ENCODE data around the gene MEIS1. TPM values are rescaled to one million over a fixed set of nuclear protein-coding genes. Genes with fewer than 3 reads are reported as not detected.
A peak's percentile ranks its signal among the peaks of the same experiment; 100 is the strongest.

The MEIS1 gene
- total RNA-seq, 1 experiment from 2014 or later: 4.1 TPM

DNA sequence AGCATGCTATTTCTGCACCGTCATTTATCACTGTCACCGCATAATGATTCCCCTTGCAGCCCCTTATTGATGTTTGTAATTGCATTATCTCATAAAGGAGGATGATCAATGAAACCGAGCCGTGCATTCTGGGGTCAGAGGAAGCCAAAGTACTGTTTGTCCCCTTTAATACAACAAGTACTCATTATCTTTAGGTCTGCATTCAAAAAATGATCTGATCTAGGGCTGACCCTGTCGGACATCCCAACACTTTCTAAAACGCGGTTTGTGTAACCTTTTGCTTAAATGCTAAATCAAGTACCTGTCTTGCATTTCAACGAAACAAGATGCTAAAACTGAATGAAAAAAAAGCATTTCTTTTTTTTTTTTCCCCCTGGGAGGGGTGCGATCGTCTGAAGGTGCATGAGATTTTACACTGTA is 143.8 kb downstream of the MEIS1 start:
- CTCF ChIA-PET: no interaction called here

DNA sequence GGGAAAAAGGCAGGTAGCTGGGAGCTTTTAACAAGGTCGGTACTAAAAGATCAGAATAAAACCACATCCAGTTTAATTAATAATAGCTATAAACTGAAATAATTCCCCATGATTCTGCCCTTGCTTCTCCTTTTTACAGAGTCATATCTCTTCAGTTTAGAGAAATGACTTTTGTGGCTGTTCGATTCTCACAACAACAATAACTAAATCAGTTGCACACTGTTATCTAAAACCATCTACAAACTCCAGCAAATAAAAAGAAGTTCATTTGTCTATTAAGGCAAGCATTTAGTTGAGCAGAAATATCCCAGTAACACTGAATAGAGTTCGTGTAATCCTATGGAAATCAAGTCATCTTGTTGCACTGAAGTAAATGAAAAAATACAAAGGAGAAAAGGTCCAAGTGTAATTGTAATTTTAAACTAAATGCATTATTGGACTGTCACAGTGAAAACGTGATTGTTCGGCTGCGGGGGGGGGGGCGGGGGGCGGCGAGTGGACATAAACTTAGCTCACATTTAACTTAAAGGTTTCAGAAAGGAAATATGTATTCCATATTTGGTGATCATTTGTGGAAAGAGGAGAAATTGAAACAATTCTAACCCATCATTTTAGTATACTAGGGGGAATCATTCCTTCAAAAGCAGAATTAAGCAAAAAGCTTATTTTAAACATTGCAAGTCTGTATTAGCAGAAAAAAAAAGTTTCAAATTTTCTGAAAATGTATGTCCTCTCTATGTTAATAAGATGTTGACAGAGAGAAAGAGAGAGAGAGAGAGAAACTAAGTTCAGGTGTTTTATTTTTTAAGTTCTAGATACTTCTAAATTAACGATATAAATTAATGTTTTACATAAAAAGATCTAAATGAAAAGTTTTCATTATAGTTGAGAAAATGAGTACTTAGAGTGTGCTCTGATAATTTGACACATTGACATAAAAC is 144.5 kb downstream of the MEIS1 start:
- ATAC-seq (no peak), DNase-seq (no peak)
- intact Hi-C loops (cut with micrococcal nuclease): loop anchor here (5.0 to 10.0 kb wide), 7 partner anchors 645 to 1268 kb away; partner anchors contain the start of gene ETAA1
- POLR2A ChIA-PET (ENCODE audit: unreplicated experiment): no interaction called here
- no peak overlapping the region for H3K9ac ChIP-seq (ENCODE audit: low read length)
- no peak overlapping the region for H3K27ac ChIP-seq (ENCODE audit: low read length)
- CTCF ChIA-PET: interaction anchor here (0.6 kb wide), 1 partner anchor 1886 kb away, joined by 5 read pairs; no protein-coding TSS in a partner anchor
- H3K9me3 ChIP-seq (ENCODE audit: low read length): no peaks in the 10 kb centered on the region
- H3K79me2 ChIP-seq (ENCODE audit: low read length): no peaks in the 10 kb centered on the region
- TF ChIP-seq EZH2 (IDR thresholded peaks at IDR 0.05; ENCODE audit: low read length, unreplicated experiment) (peak; percentile 78), EZH2phosphoT487 (IDR thresholded peaks at IDR 0.05; ENCODE audit: borderline replicate concordance, low read length) (no peak)
- TF ChIP-seq, protein P1, sequence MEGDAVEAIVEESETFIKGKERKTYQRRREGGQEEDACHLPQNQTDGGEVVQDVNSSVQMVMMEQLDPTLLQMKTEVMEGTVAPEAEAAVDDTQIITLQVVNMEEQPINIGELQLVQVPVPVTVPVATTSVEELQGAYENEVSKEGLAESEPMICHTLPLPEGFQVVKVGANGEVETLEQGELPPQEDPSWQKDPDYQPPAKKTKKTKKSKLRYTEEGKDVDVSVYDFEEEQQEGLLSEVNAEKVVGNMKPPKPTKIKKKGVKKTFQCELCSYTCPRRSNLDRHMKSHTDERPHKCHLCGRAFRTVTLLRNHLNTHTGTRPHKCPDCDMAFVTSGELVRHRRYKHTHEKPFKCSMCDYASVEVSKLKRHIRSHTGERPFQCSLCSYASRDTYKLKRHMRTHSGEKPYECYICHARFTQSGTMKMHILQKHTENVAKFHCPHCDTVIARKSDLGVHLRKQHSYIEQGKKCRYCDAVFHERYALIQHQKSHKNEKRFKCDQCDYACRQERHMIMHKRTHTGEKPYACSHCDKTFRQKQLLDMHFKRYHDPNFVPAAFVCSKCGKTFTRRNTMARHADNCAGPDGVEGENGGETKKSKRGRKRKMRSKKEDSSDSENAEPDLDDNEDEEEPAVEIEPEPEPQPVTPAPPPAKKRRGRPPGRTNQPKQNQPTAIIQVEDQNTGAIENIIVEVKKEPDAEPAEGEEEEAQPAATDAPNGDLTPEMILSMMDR (conservative IDR thresholded peaks at IDR 0.05; ENCODE audit: low read depth, low read length): no peak
- no peaks in the 10 kb centered on the region for H3K9me2 ChIP-seq (replicated peaks; ENCODE audit: low read length)
- no TSS peak for BruUV-seq (replicated peaks)
- H3K27me3 ChIP-seq (ENCODE audit: low read length): peaks cover 79% of the 10 kb centered on the region
- H3K4me1 ChIP-seq (ENCODE audit: insufficient read depth, low read length): peaks cover 17% of the 10 kb centered on the region
- H3K4me3 ChIP-seq (ENCODE audit: low read length): no peak overlapping the region
- no peaks in the 10 kb centered on the region for H3F3A ChIP-seq (ENCODE audit: low read length, unreplicated experiment)
- H2AFZ ChIP-seq (ENCODE audit: low read length): no peak overlapping the region
- no peaks in the 10 kb centered on the region for H4K20me1 ChIP-seq (ENCODE audit: low read length)
- no peak overlapping the region for H3K4me2 ChIP-seq (ENCODE audit: low read length)
- H3K36me3 ChIP-seq (ENCODE audit: low read depth, low read length): no peaks in the 10 kb centered on the region

More for the DNA sequence above, 143.8 kb downstream of the MEIS1 start:
- BruUV-seq (replicated peaks): no TSS peak
- H3K4me3 ChIP-seq (ENCODE audit: low read length): no peak overlapping the region
- no peak overlapping the region for H2AFZ ChIP-seq (ENCODE audit: low read length)
- H3K36me3 ChIP-seq (ENCODE audit: low read depth, low read length): no peaks in the 10 kb centered on the region
- DNase-seq: no peak
- POLR2A ChIA-PET (ENCODE audit: unreplicated experiment): no interaction called here
- H3K27ac ChIP-seq (ENCODE audit: low read length): no peak overlapping the region
- TF ChIP-seq EZH2phosphoT487 (IDR thresholded peaks at IDR 0.05; ENCODE audit: borderline replicate concordance, low read length) (no peak; the same call in 1 of the 2 replicates), EZH2 (IDR thresholded peaks at IDR 0.05; ENCODE audit: low read length, unreplicated experiment) (no peak)
- TF ChIP-seq, protein P1 (conservative IDR thresholded peaks at IDR 0.05; ENCODE audit: low read depth, low read length): no peak
- ATAC-seq: no peak
- H3K79me2 ChIP-seq (ENCODE audit: low read length): no peaks in the 10 kb centered on the region
- intact Hi-C loops (cut with micrococcal nuclease): loop anchor here (5.0 to 10.0 kb wide), 7 partner anchors 646 to 1269 kb away; partner anchors contain the start of gene ETAA1
- H3K9me2 ChIP-seq (replicated peaks; ENCODE audit: low read length): no peaks in the 10 kb centered on the region
- peaks cover 17% of the 10 kb centered on the region for H3K4me1 ChIP-seq (ENCODE audit: insufficient read depth, low read length)
- H3K27me3 ChIP-seq (ENCODE audit: low read length): peaks cover 73% of the 10 kb centered on the region
- no peak overlapping the region for H3K4me2 ChIP-seq (ENCODE audit: low read length)
- H4K20me1 ChIP-seq (ENCODE audit: low read length): no peaks in the 10 kb centered on the region
- H3K9ac ChIP-seq (ENCODE audit: low read length): no peak overlapping the region
- H3K9me3 ChIP-seq (ENCODE audit: low read length): no peaks in the 10 kb centered on the region
- H3F3A ChIP-seq (ENCODE audit: low read length, unreplicated experiment): no peaks in the 10 kb centered on the region
